Measurements from ENCODE around the gene PDGFC. TPM values are rescaled to one million over a fixed set of nuclear protein-coding genes. Genes with fewer than 3 reads are reported as not detected.

The PDGFC gene
- total and polyA plus RNA-seq, 2 of the 13 experiments (the other 11 are each of a cell fraction or from before 2014, with no cell fraction given) = 4.6 to 9.1 TPM

GRCh38 chr4:156953001-156953400, 18.6 kb downstream of the PDGFC start:
- in situ Hi-C loops (cut with HindIII; ENCODE audit: extremely low pct_ligation_motif_present, low pct_unique_long_range_greater_than_20kb) (loop anchor here (25.0 kb wide), 1 partner anchor 1084 kb away; no protein-coding TSS in a partner anchor), intact Hi-C loops (cut with micrococcal nuclease; ENCODE audit: unreplicated experiment) (no loop called here)
- H3K9ac ChIP-seq (ENCODE audit: insufficient read depth, low read depth, low read length) = no peak overlapping the region
- H3K79me2 ChIP-seq (ENCODE audit: insufficient read depth, low read length) = no peaks in the 10 kb centered on the region
- ChIA-PET CTCF (ENCODE audit: low intra/inter-chr PET ratio, low total read pairs) (no interaction called here), POLR2A (no interaction called here)
- 87% methylated on average over 1 of the region's 1 CpG for WGBS (ENCODE audit: low lambda C conversion rate)
- ATAC-seq (no peak), FAIRE-seq (no peak), DNase-seq (ENCODE audit: low spot score) (no peak)
- no peak overlapping the region for H3K4me2 ChIP-seq (ENCODE audit: low read depth, low read length)
- H3K36me3 ChIP-seq (replicated peaks in 1 of 2; ENCODE audit: control insufficient read depth in 1 of 2, insufficient read depth in 2 of 2, low read length in 2 of 2) = no peaks in the 10 kb centered on the region
- no peaks in the 10 kb centered on the region for H4K20me1 ChIP-seq (ENCODE audit: insufficient read depth, low read length)
- no peaks in the 10 kb centered on the region for H3K9me3 ChIP-seq (ENCODE audit: low read length)
- no peak overlapping the region for H3K27ac ChIP-seq (ENCODE audit: extremely low read length, insufficient read depth, low read length)
- no peaks in the 10 kb centered on the region for H3K27me3 ChIP-seq (ENCODE audit: control insufficient read depth in 1 of 2, insufficient read depth in 2 of 2, low read length in 2 of 2)
- H3K4me3 ChIP-seq (replicated peaks in 1 of 3; ENCODE audit: insufficient read depth in 1 of 3, low read depth in 2 of 3, low read length in 3 of 3) = no peak overlapping the region
- BruUV-seq (replicated peaks) = no TSS peak
- peaks cover 34% of the 10 kb centered on the region for H3K4me1 ChIP-seq (ENCODE audit: insufficient read depth, low read length)
- no peak overlapping the region for H2AFZ ChIP-seq (ENCODE audit: low read length)
- TF ChIP-seq ZBTB2 (CRISPR knock-in tag; IDR thresholded peaks at IDR 0.05; ENCODE audit: low read depth) = no peak
- no peak for TF ChIP-seq BRCA1 (CRISPR knock-in tag; IDR thresholded peaks at IDR 0.05)
- no peak for TF ChIP-seq HIVEP1 (CRISPR knock-in tag; IDR thresholded peaks at IDR 0.05)
- TF ChIP-seq ARID2 (CRISPR knock-in tag; IDR thresholded peaks at IDR 0.05; ENCODE audit: borderline replicate concordance) = no peak
- TF ChIP-seq ZNF557 (CRISPR knock-in tag; IDR thresholded peaks at IDR 0.05) = no peak
- no peak for TF ChIP-seq FOXA1 (IDR thresholded peaks at IDR 0.05)
- TF ChIP-seq FOXA1 (CRISPR knock-in tag; IDR thresholded peaks at IDR 0.05) = no peak
- no peak for TF ChIP-seq ZHX2 (IDR thresholded peaks at IDR 0.05; ENCODE audit: low read depth)
- no peak for TF ChIP-seq ZHX2 (CRISPR knock-in tag; IDR thresholded peaks at IDR 0.05; ENCODE audit: borderline replicate concordance)
- TF ChIP-seq IKZF5 (CRISPR knock-in tag; IDR thresholded peaks at IDR 0.05) = no peak
- no peak for TF ChIP-seq GTF3A (CRISPR knock-in tag; conservative IDR thresholded peaks at IDR 0.05)
- TF ChIP-seq TBX3 (IDR thresholded peaks at IDR 0.05; ENCODE audit: borderline replicate concordance) = no peak
- no peak for TF ChIP-seq YEATS4 (CRISPR knock-in tag; IDR thresholded peaks at IDR 0.05; ENCODE audit: borderline replicate concordance)
- TF ChIP-seq PRDM4 (CRISPR knock-in tag; IDR thresholded peaks at IDR 0.05; ENCODE audit: borderline replicate concordance) = no peak
- no peak for TF ChIP-seq ZNF331 (CRISPR knock-in tag; IDR thresholded peaks at IDR 0.05)
- TF ChIP-seq RAD51 (IDR thresholded peaks at IDR 0.05; ENCODE audit: borderline replicate concordance) = no peak

Data from HepG2 (cell line).